HepG2 (cell line): Measurements from ENCODE around the gene CRNKL1. TPM values are rescaled to one million over a fixed set of nuclear protein-coding genes. Genes with fewer than 3 reads are reported as not detected.

Experiments used
- ATF7 ChIP-seq, 2 experiments: fragments of 450-650 bp in 1 of 2; sonication (generic) in 1 of 2; formaldehyde crosslinking in 1 of 2; IDR thresholded peaks; 2 replicates each; pipeline versions ENCODE4 v1.4.0 to v1.6.1; 2016 to 2020; ENCODE audit warnings: antibody characterized with exemption in 1 of 2, mild to moderate bottlenecking in 1 of 2, missing genetic modification reagents in 1 of 2
- ERF ChIP-seq: IDR thresholded peaks from 2 replicates; pipeline ENCODE4 v1.6.1; 2018; ENCODE audit warnings: missing biosample characterization, missing genetic modification reagents
- GABPA ChIP-seq, 2 experiments: IDR thresholded peaks; 2 replicates each; pipeline ENCODE4 v1.6.1; 2011 to 2016; ENCODE audit warnings: low read depth in 2 of 2, low read length in 1 of 2, missing biosample characterization in 1 of 2, missing genetic modification characterization in 1 of 2
- HIVEP1 ChIP-seq: sonication (generic); formaldehyde crosslinking; IDR thresholded peaks from 2 replicates; pipeline ENCODE4 v1.4.0; 2020; ENCODE audit warnings: mild to moderate bottlenecking, missing genetic modification reagents
- KAT2B ChIP-seq: fragments of 150-350 bp; IDR thresholded peaks from 2 replicates; pipeline ENCODE4 v1.6.1; 2014; ENCODE audit warnings: low read depth, low read length, borderline replicate concordance
- PAF1 ChIP-seq: IDR thresholded peaks from 2 replicates; pipeline ENCODE4 v1.6.1; 2016; ENCODE audit warnings: missing genetic modification reagents, missing compliant biosample characterization
- SAFB2 ChIP-seq: sonication (generic); formaldehyde crosslinking; IDR thresholded peaks from 2 replicates; pipeline ENCODE4 v1.5.1; 2020; ENCODE audit warnings: missing genetic modification reagents, low read depth, mild to moderate bottlenecking, borderline replicate concordance
- SMARCE1 ChIP-seq: fragments of 450-650 bp; IDR thresholded peaks from 2 replicates; pipeline ENCODE4 v1.6.1; 2017; ENCODE audit warnings: borderline replicate concordance
- ZMAT3 ChIP-seq: sonication (generic); formaldehyde crosslinking; conservative IDR thresholded peaks from 2 replicates; pipeline ENCODE4 v1.7.0; 2021; ENCODE audit warnings: missing genetic modification reagents
- ZNF274 ChIP-seq: sonication (generic); formaldehyde crosslinking; IDR thresholded peaks from 2 replicates; pipeline ENCODE4 v1.5.1; 2020; ENCODE audit warnings: mild to moderate bottlenecking, missing genetic modification reagents
- ZNF34 ChIP-seq: sonication (generic); formaldehyde crosslinking; IDR thresholded peaks from 2 replicates; pipeline ENCODE4 v1.4.0; 2020; ENCODE audit warnings: mild to moderate bottlenecking, missing genetic modification reagents, borderline replicate concordance
- ZNF629 ChIP-seq: sonication (generic); formaldehyde crosslinking; conservative IDR thresholded peaks from 2 replicates; pipeline ENCODE4 v1.5.0; 2020; ENCODE audit warnings: missing genetic modification reagents
- polyA plus RNA-seq, 8 experiments: library from polyadenylated mRNA; depleted of rRNA in 3 of 8; stranded (reverse) in 7 of 8; unstranded in 1 of 8; fragments of >200 nt; fragmentation: Illumina TruSeq in 4 of 8; extraction: Trizol in 4 of 8; gene quantifications; 2 replicates each; pipeline versions ENCODE4 v1.2.1 to v1.2.3, GENCODE V29; 2011 to 2016; ENCODE audit warnings: low read depth in 4 of 8, missing spikeins in 1 of 8, mixed read lengths in 1 of 8; ENCODE audit not compliant: insufficient read depth in 1 of 8
- total RNA-seq, 5 experiments: library from RNA; depleted of rRNA; stranded (reverse); fragments of >200 nt; fragmentation: Illumina TruSeq; extraction: Trizol; gene quantifications; 2 replicates each; pipeline ENCODE4 v1.2.3, GENCODE V29; 2016; ENCODE audit warnings: low read depth in 1 of 5
- TF ChIP-seq, protein P1 (sequence below): sonication (generic); formaldehyde crosslinking; IDR thresholded peaks from 2 replicates; pipeline ENCODE4 v1.5.1; 2020; ENCODE audit warnings: missing genetic modification reagents, mild to moderate bottlenecking, borderline replicate concordance
- TF ChIP-seq, protein P2 (sequence below): sonication (generic); formaldehyde crosslinking; IDR thresholded peaks from 2 replicates; pipeline ENCODE4 v1.4.0; 2020; ENCODE audit warnings: missing genetic modification reagents
- TF ChIP-seq, protein P3 (sequence below): sonication (generic); formaldehyde crosslinking; IDR thresholded peaks from 2 replicates; pipeline ENCODE4 v1.5.1; 2020; ENCODE audit warnings: mild to moderate bottlenecking, missing genetic modification reagents, borderline replicate concordance
- TF ChIP-seq, protein P4 (sequence below): sonication (generic); formaldehyde crosslinking; IDR thresholded peaks from 2 replicates; pipeline ENCODE4 v1.4.0; 2020; ENCODE audit warnings: missing genetic modification reagents
- TF ChIP-seq, protein P5 (sequence below): fragments of 450-650 bp; IDR thresholded peaks from 2 replicates; pipeline ENCODE4 v1.6.1; 2016
- TF ChIP-seq, protein P6 (sequence below): sonication (generic); formaldehyde crosslinking; IDR thresholded peaks from 2 replicates; pipeline ENCODE4 v1.8.0; 2022; ENCODE audit warnings: missing genetic modification reagents, mild to moderate bottlenecking, borderline replicate concordance

Gene CRNKL1
- total and polyA plus RNA-seq, 2 of the 13 experiments (the other 11 are each of a cell fraction or from before 2014, with no cell fraction given), result 12.3 to 64.5 TPM

DNA sequence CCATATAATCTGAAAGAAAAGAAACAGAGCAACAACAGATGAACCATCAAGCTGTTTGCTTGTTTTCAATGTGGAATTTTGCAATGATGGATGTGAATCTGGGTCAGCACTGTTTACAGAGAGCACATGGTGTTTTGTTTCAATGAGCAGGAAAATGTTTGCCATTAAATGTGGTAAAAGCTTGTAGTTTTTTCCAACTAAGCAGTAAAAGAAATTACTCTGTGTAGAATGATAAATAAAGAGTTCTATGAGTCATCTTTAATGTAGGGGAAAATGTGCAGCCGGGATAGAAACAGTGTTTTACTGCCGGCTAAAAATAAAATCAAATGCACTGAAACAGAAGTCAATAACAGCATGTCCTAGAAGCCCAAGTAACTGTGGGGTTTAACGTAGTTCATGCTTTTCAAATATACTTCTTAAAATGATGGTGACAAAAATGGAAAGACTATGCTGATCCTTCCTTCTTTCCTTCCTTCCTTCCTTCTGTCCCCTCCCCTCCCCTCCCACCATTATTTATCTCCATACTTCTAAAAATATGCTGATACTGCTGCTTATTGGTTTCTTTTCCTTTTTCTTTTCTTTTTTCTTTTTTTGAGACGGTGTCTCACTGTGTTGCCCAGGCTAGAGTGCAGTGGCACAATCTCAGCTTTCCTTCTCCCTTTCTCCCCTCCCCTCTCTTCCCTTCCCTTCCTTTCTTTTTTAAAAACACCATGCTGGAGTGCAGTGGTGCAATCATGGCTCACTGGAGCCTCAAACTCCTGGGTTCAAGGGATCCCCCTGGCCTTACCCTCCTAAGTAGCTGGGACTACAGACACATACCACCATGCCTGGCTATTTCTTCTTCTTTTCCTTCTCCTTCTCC, 41.4 kb downstream of the CRNKL1 start (continued):
- TF ChIP-seq, protein P1, sequence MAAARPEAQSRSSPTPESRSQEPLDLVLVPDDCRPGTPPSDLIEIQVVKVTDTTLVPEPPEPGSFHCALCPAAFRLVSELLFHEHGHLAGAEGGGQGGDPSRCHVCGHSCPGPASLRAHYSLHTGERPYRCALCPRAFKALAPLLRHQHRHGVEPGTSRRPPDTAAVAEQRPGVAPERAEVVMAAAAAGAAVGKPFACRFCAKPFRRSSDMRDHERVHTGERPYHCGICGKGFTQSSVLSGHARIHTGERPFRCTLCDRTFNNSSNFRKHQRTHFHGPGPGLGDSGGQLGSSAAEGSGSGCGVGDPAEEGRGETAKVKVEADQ (CRISPR knock-in tag), result no peak
- TF ChIP-seq SMARCE1 (no peak), ERF (CRISPR knock-in tag) (peak; percentile 64), PAF1 (no peak), ZNF274 (no peak), HIVEP1 (CRISPR knock-in tag) (no peak), KAT2B (no peak), SAFB2 (CRISPR knock-in tag) (no peak), GABPA (IDR thresholded peaks at IDR 0.05; ENCODE audit: low read depth, low read length) (no peak), GABPA (CRISPR knock-in tag; IDR thresholded peaks at IDR 0.05; ENCODE audit: low read depth) (peak; percentile 62), ATF7 (IDR thresholded peaks at IDR 0.05) (no peak), ATF7 (CRISPR knock-in tag; IDR thresholded peaks at IDR 0.05) (no peak), ZNF34 (CRISPR knock-in tag) (no peak), ZMAT3 (CRISPR knock-in tag) (no peak), ZNF629 (CRISPR knock-in tag) (no peak)
- TF ChIP-seq, protein P2, sequence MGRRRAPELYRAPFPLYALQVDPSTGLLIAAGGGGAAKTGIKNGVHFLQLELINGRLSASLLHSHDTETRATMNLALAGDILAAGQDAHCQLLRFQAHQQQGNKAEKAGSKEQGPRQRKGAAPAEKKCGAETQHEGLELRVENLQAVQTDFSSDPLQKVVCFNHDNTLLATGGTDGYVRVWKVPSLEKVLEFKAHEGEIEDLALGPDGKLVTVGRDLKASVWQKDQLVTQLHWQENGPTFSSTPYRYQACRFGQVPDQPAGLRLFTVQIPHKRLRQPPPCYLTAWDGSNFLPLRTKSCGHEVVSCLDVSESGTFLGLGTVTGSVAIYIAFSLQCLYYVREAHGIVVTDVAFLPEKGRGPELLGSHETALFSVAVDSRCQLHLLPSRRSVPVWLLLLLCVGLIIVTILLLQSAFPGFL, result no peak
- TF ChIP-seq, protein P3, sequence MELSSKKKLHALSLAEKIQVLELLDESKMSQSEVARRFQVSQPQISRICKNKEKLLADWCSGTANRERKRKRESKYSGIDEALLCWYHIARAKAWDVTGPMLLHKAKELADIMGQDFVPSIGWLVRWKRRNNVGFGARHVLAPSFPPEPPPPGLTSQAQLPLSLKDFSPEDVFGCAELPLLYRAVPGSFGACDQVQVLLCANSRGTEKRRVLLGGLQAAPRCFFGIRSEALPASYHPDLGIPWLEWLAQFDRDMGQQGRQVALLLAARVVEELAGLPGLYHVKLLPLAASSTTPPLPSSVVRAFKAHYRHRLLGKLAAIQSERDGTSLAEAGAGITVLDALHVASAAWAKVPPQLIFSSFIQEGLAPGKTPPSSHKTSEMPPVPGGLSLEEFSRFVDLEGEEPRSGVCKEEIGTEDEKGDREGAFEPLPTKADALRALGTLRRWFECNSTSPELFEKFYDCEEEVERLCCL (CRISPR knock-in tag), result no peak; the same call in 1 of the 2 replicates
- TF ChIP-seq, protein P4, sequence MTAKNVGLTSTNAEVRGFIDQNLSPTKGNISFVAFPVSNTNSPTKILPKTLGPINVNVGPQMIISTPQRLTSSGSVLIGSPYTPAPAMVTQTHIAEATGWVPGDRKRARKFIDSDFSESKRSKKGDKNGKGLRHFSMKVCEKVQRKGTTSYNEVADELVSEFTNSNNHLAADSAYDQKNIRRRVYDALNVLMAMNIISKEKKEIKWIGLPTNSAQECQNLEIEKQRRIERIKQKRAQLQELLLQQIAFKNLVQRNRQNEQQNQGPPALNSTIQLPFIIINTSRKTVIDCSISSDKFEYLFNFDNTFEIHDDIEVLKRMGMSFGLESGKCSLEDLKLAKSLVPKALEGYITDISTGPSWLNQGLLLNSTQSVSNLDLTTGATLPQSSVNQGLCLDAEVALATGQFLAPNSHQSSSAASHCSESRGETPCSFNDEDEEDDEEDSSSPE (CRISPR knock-in tag), result no peak
- TF ChIP-seq, protein P5, sequence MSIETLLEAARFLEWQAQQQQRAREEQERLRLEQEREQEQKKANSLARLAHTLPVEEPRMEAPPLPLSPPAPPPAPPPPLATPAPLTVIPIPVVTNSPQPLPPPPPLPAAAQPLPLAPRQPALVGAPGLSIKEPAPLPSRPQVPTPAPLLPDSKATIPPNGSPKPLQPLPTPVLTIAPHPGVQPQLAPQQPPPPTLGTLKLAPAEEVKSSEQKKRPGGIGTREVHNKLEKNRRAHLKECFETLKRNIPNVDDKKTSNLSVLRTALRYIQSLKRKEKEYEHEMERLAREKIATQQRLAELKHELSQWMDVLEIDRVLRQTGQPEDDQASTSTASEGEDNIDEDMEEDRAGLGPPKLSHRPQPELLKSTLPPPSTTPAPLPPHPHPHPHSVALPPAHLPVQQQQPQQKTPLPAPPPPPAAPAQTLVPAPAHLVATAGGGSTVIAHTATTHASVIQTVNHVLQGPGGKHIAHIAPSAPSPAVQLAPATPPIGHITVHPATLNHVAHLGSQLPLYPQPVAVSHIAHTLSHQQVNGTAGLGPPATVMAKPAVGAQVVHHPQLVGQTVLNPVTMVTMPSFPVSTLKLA, result peak; percentile 93
- TF ChIP-seq, protein P6, sequence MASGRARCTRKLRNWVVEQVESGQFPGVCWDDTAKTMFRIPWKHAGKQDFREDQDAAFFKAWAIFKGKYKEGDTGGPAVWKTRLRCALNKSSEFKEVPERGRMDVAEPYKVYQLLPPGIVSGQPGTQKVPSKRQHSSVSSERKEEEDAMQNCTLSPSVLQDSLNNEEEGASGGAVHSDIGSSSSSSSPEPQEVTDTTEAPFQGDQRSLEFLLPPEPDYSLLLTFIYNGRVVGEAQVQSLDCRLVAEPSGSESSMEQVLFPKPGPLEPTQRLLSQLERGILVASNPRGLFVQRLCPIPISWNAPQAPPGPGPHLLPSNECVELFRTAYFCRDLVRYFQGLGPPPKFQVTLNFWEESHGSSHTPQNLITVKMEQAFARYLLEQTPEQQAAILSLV (CRISPR knock-in tag), result no peak; the same call in 1 of the 2 replicates
